K562 (cell line): ENCODE measurements around the gene NUDT5.

Experiments
- CBX5 ChIP-seq: IDR thresholded peaks from 2 replicates; pipeline ENCODE4 v1.6.1; 2014; ENCODE audit warnings: low read depth, borderline replicate concordance
- CEBPZ ChIP-seq: fragments of 150-350 bp; IDR thresholded peaks from 2 replicates; pipeline ENCODE4 v1.6.1; 2014; ENCODE audit warnings: low read depth, mild to moderate bottlenecking, low read length, borderline replicate concordance
- CTCF ChIP-seq, 3 experiments: IDR thresholded peaks in 2 of 3; conservative IDR thresholded peaks in 1 of 3; 2 replicates each; pipeline ENCODE4 v1.5.1; 2011 to 2012; ENCODE audit warnings: low read length in 3 of 3, mild to moderate bottlenecking in 3 of 3, control low read depth in 2 of 3, improper control_type of control experiment in 1 of 3, inconsistent platforms in 1 of 3, low read depth in 1 of 3, mixed read lengths in 1 of 3, moderate library complexity in 1 of 3; ENCODE audit not compliant: insufficient read depth in 2 of 3
- FUS ChIP-seq: fragments of 200-400 bp; formaldehyde crosslinking; optimal IDR thresholded peaks from 2 replicates; pipeline ENCODE3; 2017; ENCODE audit warnings: low read depth, low read length
- POLR2A ChIP-seq: fragments of 450-650 bp; conservative IDR thresholded peaks from 2 replicates; pipeline ENCODE4 v1.6.1; 2016
- SP1 ChIP-seq: sonication (generic); formaldehyde crosslinking; IDR thresholded peaks from 2 replicates; pipeline ENCODE4 v1.8.1; 2022; ENCODE audit warnings: mild to moderate bottlenecking, missing genetic modification reagents
- SREBF2 ChIP-seq: sonication (generic); formaldehyde crosslinking; IDR thresholded peaks from 2 replicates; pipeline ENCODE4 v1.4.0; 2020; ENCODE audit warnings: mild to moderate bottlenecking, missing genetic modification reagents
- ZC3H4 ChIP-seq: sonication (generic); formaldehyde crosslinking; IDR thresholded peaks from 2 replicates; pipeline ENCODE4 v1.9.0; 2021; ENCODE audit warnings: missing genetic modification reagents, borderline replicate concordance
- ZFP36 ChIP-seq: fragments of 150-350 bp; IDR thresholded peaks from 2 replicates; pipeline ENCODE4 v1.6.1; 2018; ENCODE audit warnings: low read length, low read depth; ENCODE audit not compliant: partially characterized antibody
- ZNF507 ChIP-seq: conservative IDR thresholded peaks from 2 replicates; pipeline ENCODE4 v1.6.1; 2017; ENCODE audit warnings: missing genetic modification characterization, missing compliant biosample characterization
- TF ChIP-seq, protein P1 (sequence below): IDR thresholded peaks from 2 replicates; pipeline ENCODE4 v1.6.1; 2016; ENCODE audit warnings: missing genetic modification characterization, missing compliant biosample characterization
- TF ChIP-seq, protein P2 (sequence below): fragments of 200-800 bp; sonication (Bioruptor generic); IDR thresholded peaks from 2 replicates; pipeline ENCODE4 v1.6.1; 2017; ENCODE audit warnings: missing genetic modification characterization, missing compliant biosample characterization

GRCh38 chr10:12237265-12238220, 41.9 kb upstream of the NUDT5 start:
- TF ChIP-seq ZNF507 (tag): no peak
- TF ChIP-seq CTCF (IDR thresholded peaks at IDR 0.05 in 2 of 3, conservative IDR thresholded peaks at IDR 0.05 in 1 of 3; ENCODE audit: insufficient read depth in 2 of 3, low read depth in 1 of 3, low read length in 3 of 3): no peak
- TF ChIP-seq ZFP36: no peak
- TF ChIP-seq SP1 (CRISPR knock-in tag): no peak
- no peak for TF ChIP-seq SREBF2 (CRISPR knock-in tag)
- no peak for TF ChIP-seq CEBPZ
- TF ChIP-seq, protein P1, sequence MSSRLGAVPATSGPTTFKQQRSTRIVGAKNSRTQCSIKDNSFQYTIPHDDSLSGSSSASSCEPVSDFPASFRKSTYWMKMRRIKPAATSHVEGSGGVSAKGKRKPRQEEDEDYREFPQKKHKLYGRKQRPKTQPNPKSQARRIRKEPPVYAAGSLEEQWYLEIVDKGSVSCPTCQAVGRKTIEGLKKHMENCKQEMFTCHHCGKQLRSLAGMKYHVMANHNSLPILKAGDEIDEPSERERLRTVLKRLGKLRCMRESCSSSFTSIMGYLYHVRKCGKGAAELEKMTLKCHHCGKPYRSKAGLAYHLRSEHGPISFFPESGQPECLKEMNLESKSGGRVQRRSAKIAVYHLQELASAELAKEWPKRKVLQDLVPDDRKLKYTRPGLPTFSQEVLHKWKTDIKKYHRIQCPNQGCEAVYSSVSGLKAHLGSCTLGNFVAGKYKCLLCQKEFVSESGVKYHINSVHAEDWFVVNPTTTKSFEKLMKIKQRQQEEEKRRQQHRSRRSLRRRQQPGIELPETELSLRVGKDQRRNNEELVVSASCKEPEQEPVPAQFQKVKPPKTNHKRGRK (tag): no peak
- no peak for TF ChIP-seq ZC3H4 (CRISPR knock-in tag)
- no peak for TF ChIP-seq FUS
- TF ChIP-seq, protein P2, sequence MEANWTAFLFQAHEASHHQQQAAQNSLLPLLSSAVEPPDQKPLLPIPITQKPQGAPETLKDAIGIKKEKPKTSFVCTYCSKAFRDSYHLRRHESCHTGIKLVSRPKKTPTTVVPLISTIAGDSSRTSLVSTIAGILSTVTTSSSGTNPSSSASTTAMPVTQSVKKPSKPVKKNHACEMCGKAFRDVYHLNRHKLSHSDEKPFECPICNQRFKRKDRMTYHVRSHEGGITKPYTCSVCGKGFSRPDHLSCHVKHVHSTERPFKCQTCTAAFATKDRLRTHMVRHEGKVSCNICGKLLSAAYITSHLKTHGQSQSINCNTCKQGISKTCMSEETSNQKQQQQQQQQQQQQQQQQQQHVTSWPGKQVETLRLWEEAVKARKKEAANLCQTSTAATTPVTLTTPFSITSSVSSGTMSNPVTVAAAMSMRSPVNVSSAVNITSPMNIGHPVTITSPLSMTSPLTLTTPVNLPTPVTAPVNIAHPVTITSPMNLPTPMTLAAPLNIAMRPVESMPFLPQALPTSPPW (CRISPR knock-in tag): no peak
- TF ChIP-seq CBX5: no peak
- no peak for TF ChIP-seq POLR2A
